Subcutaneous adipose tissue (tissue), 4 donors: ENCODE data around the gene PHF19. TPM values are rescaled to one million over a fixed set of nuclear protein-coding genes. Genes with fewer than 3 reads are reported as not detected.

Source experiments
- CTCF ChIP-seq: fragments of 450-650 bp; IDR thresholded peaks from one replicate; pipeline ENCODE4 v1.5.1; 2016; ENCODE audit warnings: low read depth, mild to moderate bottlenecking, control low read depth, antibody characterized with exemption, moderate library complexity
- total RNA-seq, 4 donors: library from RNA; depleted of rRNA; stranded (reverse); fragments of >200 nt; gene quantifications; one replicate each; pipeline ENCODE4 v1.1.0, GENCODE V29; 2016

The PHF19 gene
- total RNA-seq, 4 donors from 2014 or later: 11.6 to 36.7 (median 17.3) TPM

- TF ChIP-seq CTCF: no peak
Measured at GRCh38 chr9:120888626-120889025, 11.6 kb upstream of the PHF19 start.

DNA sequence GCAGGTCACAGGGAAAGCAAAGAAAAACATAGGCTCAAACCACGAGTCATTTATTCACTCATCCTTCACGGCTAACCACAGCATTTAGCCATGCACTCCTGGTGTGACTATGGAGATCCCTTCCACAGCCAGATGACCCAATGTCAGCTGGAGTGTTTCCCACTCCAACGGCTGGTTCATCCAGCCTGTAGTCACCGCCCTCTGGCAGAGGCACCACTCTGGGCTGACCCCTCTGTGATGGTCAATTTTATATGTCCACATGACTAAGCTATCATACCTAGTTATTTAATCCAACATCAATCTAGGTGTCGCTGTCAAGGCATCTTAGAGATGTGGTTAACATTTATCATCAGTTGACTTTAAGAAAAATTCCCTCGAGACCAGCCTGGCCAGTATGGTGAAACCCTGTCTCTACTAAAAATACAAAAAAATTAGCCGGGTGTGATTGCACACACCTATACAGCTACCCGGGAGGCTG lies 9.5 kb upstream of the PHF19 start:
- no peak for TF ChIP-seq CTCF

- no peak for TF ChIP-seq CTCF
Measured at GRCh38 chr9:120885958-120886357, 9.0 kb upstream of the PHF19 start.

DNA sequence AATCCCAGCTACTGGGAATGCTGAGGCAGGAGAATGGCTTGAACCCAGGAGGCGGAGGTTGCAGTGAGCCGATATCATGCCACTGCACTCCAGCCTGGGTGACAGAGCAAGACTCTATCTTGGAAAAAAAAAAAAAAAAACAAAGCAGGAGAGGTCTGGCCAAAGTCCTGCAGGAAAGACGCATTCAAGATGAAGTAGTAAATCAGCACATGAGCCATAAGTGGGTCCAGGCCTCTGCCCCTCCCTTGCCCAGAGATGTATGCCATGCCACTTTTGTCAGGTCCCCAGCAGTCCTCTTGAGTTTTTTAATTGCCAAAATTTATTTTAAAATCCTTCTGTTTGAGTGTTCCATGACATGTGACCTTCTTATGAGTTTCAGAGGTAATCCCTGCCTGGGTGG lies 8.5 kb upstream of the PHF19 start:
- TF ChIP-seq CTCF: no peak

DNA sequence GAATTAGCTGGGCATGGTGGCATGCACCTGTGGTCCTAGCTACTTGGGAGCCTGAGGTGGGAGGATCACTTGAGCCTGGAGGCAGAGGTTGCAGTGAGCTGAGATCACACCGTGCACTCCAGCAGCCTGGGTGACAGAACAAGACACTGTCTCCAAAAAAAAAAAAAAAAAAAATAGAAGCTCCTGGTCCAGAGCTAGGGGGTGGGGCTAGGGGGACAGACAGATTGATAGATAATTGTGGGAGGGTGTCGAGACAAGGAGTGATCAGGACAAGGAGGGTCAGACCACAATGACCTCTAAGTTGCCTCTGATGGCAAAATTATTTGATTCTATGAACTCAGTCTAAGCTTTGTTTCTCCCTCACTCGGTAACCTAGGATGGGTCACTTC lies 6.6 kb upstream of the PHF19 start:
- no peak for TF ChIP-seq CTCF

GRCh38 chr9:120882935-120883607 lies 6.1 kb upstream of the PHF19 start:
- TF ChIP-seq CTCF: no peak

- no peak for TF ChIP-seq CTCF
Measured at GRCh38 chr9:120879446-120879845, 2.5 kb upstream of the PHF19 start.
